NCI-H526 (cell line): Measurements from ENCODE around the gene IFIT1.
A peak's percentile ranks its signal among the peaks of the same experiment; 100 is the strongest.
"Not testable (repeated sequence)": the region's sequence is repeated elsewhere in the genome, so short reads cannot be mapped to it uniquely, and the experiment has no call there.

Source experiments
- DNase-seq, 2 experiments: peaks; one replicate each; lab custom pipeline; 2025; lab: John Stamatoyannopoulos, UW

IFIT1 gene

GRCh38 chr10:89391907-89392756 lies at the start of gene IFIT1:
Gene IFIT1, plus strand, starts transcription at chr10:89392623. Its CDS starts 90 bp downstream, at chr10:89392713.
- DNase-seq: peak in 1 of 2 experiments; percentile 1

GRCh38 chr10:89343089-89343767 lies 49.2 kb upstream of the IFIT1 start:
- DNase-seq: no peak

GRCh38 chr10:89344156-89344555 lies 48.3 kb upstream of the IFIT1 start:
- no peak for DNase-seq

- DNase-seq: no peak
These were observed 46.9 kb upstream of the IFIT1 start for GRCh38 chr10:89345367-89346000.

GRCh38 chr10:89346405-89347254 lies 45.8 kb upstream of the IFIT1 start:
- no peak for DNase-seq

GRCh38 chr10:89347701-89348457 lies 44.5 kb upstream of the IFIT1 start:
- DNase-seq: no peak

- no peak for DNase-seq
These were observed 43.9 kb upstream of the IFIT1 start for GRCh38 chr10:89348481-89348880.

- no peak for DNase-seq
These were observed 43.4 kb upstream of the IFIT1 start for GRCh38 chr10:89348975-89349374.

GRCh38 chr10:89350631-89351315 lies 41.6 kb upstream of the IFIT1 start:
- DNase-seq: not testable (repeated sequence)

GRCh38 chr10:89351412-89351779 lies 41.0 kb upstream of the IFIT1 start:
- no peak for DNase-seq

- no peak for DNase-seq
These were observed 40.4 kb upstream of the IFIT1 start for GRCh38 chr10:89351780-89352597.

GRCh38 chr10:89352802-89353201 lies 39.6 kb upstream of the IFIT1 start:
- no peak for DNase-seq

GRCh38 chr10:89355394-89355931 lies 37.0 kb upstream of the IFIT1 start:
- DNase-seq: no peak

- DNase-seq: no peak
These were observed 35.3 kb upstream of the IFIT1 start for GRCh38 chr10:89357096-89357495.

- no peak for DNase-seq
These were observed 34.4 kb upstream of the IFIT1 start for GRCh38 chr10:89357975-89358374.

GRCh38 chr10:89360157-89360556 lies 32.3 kb upstream of the IFIT1 start:
- DNase-seq: no peak

GRCh38 chr10:89362929-89363328 lies 29.5 kb upstream of the IFIT1 start:
- DNase-seq: no peak

- no peak for DNase-seq
These were observed 28.5 kb upstream of the IFIT1 start for GRCh38 chr10:89363729-89364442.

- DNase-seq: no peak
These were observed 27.9 kb upstream of the IFIT1 start for GRCh38 chr10:89364531-89364930.
